HepG2 (cell line): ENCODE results near the gene TBC1D24.

Experiments
- ZNF777 ChIP-seq: sonication (generic); formaldehyde crosslinking; IDR thresholded peaks from 2 replicates; pipeline ENCODE4 v1.4.0; 2020; ENCODE audit warnings: missing genetic modification reagents
- TF ChIP-seq, protein P1 (sequence below), 2 experiments: sonication (generic) in 1 of 2; formaldehyde crosslinking in 1 of 2; IDR thresholded peaks; 2 replicates each; pipeline versions ENCODE4 v1.4.0 to v1.6.1; 2018 to 2020; ENCODE audit warnings: missing genetic modification reagents in 2 of 2, borderline replicate concordance in 1 of 2, low read depth in 1 of 2, mild to moderate bottlenecking in 1 of 2, missing biosample characterization in 1 of 2

DNA sequence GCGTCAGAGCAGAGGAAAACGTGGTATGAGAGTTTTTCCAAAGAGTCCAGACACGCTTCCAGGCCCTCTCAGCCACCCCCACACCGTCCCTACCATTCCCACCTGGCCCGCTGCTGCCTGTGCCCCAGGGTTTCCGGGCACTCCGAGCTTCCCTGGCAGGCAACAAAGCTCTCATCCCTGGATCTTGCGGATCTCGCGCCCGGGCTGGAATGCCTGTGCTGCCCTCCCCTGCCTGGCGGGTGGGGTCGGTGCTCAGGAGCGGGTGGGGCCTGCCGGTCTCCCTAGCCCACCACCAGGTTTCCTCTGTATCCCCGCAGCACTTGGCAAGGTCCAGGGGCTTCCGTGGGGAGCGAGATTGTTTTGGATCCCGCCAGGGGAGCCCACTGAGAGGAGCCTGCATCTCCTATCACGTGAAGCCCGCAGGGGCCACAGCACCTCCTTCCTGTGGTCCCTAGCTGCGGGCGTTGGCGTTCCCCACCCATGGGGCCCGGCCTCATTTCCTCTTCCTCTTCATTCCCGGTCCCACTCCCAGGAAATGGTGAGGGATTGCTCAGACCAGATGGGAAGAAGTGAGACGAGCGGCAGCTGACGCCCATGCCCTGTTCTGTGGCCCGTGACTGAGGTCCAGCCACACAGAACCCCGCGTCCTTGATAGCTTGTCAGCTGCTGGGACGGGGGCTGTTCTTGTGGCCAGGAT lies 11.0 kb downstream of the TBC1D24 start:
- TF ChIP-seq ZNF777 = no peak
- TF ChIP-seq, protein P1, sequence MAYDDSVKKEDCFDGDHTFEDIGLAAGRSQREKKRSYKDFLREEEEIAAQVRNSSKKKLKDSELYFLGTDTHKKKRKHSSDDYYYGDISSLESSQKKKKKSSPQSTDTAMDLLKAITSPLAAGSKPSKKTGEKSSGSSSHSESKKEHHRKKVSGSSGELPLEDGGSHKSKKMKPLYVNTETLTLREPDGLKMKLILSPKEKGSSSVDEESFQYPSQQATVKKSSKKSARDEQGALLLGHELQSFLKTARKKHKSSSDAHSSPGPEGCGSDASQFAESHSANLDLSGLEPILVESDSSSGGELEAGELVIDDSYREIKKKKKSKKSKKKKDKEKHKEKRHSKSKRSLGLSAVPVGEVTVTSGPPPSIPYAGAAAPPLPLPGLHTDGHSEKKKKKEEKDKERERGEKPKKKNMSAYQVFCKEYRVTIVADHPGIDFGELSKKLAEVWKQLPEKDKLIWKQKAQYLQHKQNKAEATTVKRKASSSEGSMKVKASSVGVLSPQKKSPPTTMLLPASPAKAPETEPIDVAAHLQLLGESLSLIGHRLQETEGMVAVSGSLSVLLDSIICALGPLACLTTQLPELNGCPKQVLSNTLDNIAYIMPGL (CRISPR knock-in tag; IDR thresholded peaks at IDR 0.05; ENCODE audit: borderline replicate concordance in 1 of 2, low read depth in 1 of 2) = no peak
